Ramos (cell line): ENCODE data around the gene IGF1R.
"Not testable (repeated sequence)": the region's sequence is repeated elsewhere in the genome, so short reads cannot be mapped to it uniquely, and the experiment has no call there.

Experiments
- in situ Hi-C: fragments of 300-500 bp; cut with MboI; formaldehyde crosslinking; loops from one replicate; pipeline ENCODE4 v1.14.3; 2022; ENCODE audit warnings: low sequenced_read_pairs; ENCODE audit not compliant: unreplicated experiment

Gene IGF1R

DNA sequence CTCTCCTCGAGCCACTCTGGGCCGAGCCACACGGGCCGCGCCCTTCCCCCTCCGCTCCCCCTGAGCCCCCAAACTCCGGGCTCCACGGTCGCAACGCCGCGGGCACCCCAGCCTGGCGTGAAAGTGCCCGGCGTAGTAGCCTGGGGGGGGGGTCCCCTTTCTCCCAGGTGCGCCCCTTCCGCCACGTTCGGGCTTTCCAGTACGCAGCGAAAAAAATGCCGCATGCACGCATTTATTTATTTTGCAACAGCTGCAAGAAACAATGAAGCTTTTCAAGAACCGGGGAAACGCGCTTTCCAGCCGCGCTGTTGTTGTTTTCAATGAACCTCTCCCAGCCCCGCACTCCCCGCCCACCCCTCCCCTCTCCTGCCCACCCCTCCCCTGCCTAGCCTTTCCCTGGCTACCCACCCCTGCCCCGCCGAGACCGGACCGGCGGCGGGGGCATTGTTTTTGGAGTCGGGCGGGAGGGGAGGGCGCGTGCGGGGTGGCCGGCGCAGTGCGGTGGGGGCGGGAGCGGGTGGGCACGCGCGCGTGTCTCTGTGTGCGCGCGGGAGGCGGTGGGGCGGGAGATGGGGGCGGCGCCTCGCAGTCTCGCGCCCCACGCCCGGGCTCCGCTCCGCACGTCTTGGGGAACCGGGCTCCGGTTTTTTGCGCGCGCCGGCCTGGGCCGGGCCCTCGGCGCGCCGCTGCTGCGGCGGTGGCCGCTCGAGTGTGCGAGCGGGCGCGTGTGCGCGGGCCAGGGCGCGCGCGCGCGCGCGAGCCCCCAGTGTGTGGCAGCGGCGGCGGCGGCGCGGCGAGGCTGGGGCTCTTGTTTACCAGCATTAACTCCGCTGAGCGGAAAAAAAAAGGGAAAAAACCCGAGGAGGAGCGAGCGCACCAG, at the start of gene IGF1R:
TSS of gene IGF1R (plus strand) at position 766 of the 880 bp plus-strand sequence. CDS start 1,043 bp downstream, outside the sequence.
- in situ Hi-C loops = no loop called here

DNA sequence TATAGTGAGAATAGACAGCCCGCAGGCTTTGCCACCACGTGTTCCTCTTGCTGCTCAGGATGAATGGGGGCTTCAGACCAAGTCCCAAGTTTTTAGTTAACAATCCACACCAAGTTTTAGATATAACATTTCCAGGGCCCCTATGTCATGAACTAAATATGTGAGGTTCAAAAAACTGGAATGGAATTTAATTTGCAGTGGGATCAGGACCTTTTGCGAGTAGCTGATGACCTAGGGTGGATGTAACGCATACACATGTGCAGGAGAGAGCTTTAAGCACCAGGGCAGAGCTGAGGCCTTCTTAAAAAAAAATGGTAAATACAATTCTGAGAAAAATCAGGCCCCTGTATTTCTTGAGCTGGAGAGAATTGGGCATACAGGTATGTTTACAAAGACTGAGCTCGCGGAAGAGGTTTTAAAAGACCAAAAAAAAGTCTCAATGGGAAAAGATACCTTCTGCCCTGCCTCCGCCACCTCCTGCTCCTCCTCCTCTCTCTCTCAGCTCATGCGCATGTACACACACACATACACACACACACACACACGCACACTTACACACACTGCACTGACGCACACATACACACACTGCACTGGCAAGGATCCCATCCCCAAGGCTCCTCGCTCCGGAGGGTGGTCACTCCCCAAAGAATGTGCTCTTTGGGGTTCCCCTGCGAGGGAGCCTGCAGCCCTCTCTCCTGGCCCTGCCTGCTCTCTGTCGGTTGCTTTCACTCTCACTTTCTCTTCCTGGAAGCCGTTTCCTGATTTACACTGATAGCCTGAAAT, 48.2 kb upstream of the IGF1R start:
- in situ Hi-C loops = no loop called here

DNA sequence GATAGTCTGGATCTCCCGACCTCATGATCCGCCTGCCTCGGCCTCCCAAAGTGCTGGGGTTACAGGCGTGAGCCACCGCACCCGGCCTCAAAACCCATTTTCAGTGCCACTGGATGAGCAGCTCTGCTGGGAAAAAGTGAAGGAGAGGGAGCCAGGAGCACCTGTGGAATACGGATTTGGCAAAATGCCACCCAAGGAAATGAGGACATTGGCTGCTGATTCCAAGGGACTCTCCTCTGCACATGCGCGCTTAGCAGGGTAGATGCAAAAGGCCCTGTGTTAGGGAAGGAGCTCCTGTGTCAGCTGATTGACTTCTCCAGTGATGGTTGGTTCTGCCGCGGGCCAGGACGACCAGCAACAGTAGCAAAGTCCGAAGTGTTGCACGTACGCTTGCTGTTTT, 43.4 kb upstream of the IGF1R start:
- in situ Hi-C loops = no loop called here

DNA sequence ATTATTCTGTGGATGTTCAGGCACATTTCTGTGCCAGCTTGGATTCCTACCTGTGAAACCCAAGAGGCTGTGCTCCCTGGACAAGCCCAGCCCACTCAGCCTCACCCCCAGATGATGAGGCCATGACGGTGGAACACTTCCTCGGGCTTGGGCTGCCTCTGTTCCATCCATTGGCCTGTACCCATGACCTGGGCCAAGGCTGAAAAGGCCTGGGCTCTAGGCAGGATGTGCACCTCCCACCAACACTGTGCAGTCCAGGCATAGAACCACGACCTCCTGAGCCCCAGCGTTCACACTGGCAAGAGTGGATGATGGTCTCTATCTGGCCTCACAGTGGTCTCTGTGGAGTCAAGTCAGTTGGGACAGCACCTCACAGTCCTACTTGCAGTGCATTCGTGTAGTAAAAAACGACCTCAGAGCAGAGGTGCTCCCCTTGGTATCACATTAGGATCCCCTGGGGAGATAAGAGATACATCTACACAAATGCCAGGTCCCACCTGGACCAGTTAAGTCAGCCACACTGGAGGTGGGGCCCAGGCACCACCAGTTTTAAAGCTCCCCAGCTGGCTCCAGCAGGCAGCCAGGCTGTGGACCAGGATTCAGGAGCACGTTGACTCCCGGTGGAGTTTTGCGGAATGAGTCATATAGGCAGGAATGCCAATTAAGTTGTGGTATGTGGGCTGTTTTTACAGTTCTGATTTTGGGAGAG, 39.0 kb upstream of the IGF1R start:
- in situ Hi-C loops = no loop called here

DNA sequence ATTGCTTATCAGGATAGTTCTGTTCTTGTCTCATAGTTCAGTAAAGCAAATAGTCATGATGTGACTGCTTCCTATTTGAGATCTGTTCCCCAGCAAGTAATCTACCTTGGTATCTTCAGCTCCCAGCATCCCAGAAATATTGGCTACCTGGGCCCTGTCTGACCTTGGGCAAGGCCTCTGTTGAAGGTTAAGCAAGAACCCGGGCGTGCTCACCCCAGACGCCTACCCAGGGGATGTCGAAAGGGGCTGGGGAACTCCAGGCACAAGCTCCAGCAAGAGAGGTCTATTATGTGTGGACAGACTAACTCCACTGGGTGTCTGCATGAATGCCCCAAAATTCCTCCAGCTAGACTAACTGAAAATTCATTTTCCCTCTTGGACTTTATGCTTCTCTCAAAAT, 37.3 kb upstream of the IGF1R start:
- in situ Hi-C loops = no loop called here

DNA sequence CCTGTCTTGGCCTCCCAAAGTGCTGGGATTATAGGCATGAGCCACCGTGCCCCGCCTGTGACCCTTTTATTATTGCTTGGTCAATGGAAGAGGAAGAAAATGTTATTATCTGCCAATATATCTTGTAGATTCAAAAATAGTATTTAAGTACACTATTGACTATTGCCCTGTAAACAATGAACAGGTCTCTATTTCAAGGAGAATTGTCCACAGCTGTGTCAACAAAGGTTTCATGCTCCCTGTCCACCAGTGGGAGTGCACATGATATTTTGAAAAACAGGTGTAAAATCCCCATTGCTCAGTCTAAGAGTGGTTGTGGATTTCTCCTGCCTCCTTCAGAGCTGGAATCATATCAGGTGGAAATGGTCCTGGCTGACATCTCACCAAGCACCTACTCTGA, 36.5 kb upstream of the IGF1R start:
- in situ Hi-C loops = no loop called here

DNA sequence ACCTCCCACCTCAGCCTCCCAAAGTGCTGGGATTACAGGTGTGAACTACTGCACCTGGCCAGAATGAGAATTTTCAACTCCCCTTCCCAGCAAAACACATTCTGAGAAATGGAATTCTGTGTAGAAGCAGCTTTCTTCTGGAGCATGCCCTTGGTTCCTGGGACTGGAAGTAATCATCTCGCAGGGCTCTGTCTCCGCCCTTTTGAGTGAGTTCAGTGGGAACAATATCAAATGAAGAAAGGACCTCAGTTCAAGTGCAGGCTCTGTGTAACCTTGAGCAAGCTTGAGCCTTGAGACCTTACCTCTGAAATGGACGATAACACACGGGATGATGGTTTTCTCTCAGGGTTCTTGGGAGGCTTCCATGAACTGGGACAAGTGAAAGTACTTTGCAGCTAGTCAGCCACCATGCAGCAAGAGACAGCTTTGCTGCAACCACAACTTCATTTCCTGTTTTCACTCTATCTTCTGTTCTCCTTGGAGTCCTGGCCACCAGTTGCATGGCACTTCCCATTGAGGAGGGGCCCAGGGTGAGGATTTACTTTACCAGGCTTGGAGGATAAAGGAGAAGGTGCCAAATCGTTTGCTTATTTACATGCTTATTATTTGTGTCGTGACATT, 35.7 kb upstream of the IGF1R start:
- in situ Hi-C loops = no loop called here

DNA sequence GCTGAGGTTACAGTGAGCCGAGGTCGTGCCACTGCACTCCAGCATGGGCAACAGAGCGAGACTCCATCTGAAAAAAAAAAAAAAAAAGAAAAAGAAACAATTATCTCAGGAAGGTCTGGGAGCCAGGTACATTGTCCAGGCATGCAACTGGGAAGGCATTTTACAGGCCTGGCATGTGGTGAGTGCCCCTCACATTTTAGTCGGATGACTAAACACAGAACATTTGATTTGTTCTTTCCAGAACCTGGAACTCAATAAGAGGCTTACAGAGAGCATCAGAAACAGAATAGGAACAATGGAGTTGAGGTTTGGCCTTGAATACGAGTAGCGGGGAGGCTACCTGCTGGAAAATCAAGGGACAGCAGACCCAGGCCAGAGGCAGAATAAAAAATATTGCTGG, 33.7 kb upstream of the IGF1R start:
- in situ Hi-C loops = no loop called here

DNA sequence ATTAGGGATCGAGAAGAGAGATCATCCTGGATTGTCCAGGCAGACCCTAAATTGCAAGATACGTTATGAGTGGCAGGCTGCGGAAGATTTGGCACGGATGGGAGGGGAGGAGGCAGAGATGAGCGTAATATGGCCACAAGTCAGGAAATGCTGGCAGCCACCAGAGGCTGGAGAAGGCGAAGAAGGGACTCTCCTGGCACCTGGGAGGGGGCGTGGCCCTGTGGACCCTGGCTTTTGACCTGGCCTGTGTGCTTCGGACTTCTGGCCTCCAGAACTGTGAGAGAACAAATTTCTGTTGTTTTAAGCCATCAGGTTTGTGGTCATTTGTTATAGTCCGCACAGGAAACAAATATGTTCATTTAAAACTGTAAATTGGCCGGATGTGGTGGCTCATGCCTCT, 31.9 kb upstream of the IGF1R start:
- in situ Hi-C loops = no loop called here

DNA sequence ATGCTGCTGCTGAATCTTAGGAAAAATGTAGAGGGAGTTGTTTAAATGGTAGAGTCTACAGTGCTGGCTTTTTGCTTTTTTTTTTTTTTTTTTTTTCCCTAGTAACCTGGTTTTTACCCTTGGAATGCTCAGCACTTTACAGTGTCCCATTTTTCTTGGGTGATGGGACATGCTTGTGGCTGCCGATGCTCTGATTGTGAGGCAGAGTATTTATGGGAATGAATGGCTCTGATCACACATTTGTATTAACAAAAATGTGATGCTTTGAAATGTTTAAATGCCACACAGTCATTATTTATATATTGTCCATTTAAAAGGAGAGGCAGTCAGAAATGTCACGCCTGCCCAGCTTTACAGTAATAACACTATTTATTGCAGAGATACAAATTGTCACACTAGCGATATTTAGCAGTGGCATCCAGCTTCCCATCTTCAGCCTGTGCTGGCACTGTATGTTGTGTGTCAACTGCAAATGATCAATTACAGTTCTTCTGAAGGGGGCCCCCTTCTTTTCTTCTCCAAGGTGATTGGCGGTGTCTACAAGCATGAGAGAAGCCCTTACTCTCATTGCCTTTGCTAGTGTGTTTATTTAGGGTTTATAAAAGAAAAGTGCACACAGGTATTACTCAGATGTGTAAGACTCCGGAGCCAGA, 30.9 kb upstream of the IGF1R start:
- in situ Hi-C loops = no loop called here

DNA sequence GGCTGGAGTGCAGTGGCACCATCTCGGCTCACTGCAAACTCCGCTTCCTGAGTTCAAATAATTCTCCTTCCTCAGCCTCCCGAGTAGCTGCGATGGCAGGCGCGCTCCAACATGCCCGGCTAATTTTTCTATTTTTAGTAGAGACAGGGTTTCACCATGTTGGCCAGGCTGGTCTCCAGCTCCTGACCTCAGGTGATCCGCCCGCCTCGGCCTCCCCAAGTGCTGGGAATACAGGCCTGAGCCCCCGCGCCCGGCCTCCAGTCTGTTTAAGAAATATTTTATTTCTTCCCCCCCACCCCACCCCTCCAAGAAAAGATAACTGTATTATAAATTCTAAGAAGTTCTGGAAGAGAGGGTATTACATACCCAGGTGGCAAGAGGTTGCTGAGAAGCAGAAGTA, 29.8 kb upstream of the IGF1R start:
- in situ Hi-C loops = not testable (repeated sequence)

DNA sequence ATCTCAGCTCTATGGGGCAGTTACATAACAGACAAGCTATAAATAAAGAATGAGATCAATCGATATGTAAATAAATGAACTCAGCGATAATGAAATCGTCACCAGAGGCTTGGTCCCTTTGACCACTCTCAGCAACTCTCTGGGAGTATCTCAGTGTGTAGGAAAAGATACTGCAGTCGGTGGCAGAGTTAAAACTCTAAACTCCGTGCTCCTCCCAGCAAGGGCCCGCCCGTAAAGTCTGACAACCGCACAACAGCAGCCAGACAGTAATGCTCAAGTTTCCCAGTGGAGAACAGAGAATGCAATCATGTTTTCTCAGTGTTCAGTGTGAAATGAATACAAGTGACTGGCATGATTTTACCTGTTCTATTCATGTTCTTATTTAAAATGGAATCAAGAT, 28.3 kb upstream of the IGF1R start:
- in situ Hi-C loops = no loop called here

DNA sequence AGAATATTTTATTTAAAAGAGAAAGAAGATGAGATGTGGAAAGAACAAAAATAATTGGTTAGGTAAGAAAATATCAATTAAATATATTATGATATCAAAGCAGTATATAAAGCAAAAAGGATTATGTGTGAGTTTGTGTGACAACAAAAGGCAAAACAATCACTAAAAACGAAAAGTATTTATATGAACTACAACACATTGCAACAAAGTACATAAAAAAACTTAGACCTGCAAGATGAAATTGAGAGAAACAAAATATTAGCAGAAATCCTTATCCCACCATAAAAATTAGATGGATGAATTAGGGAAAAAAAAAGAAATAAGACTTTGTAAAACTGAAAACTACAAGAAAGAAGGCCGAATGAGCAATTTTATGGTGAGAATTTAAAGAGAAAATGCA, 27.3 kb upstream of the IGF1R start:
- in situ Hi-C loops = no loop called here

DNA sequence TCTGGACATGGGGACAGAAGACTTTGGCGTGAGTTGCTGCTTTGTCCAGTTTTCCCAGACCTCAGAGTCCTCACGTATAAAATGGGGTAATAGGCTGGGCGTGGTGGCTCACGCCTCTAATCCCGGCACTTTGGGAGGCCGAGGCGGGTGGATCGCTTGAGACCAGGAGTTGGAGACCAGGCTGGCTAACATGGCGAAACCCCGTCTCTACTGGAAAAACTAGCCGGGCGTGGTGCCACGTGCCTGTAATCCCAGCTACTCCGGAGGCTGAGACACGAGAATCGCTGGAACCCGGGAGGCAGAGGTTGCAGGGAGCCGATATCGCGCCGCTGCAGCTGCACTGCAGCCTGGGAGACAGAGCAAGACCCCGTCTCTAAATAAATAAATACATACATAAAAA, 22.7 kb upstream of the IGF1R start:
- in situ Hi-C loops = no loop called here

DNA sequence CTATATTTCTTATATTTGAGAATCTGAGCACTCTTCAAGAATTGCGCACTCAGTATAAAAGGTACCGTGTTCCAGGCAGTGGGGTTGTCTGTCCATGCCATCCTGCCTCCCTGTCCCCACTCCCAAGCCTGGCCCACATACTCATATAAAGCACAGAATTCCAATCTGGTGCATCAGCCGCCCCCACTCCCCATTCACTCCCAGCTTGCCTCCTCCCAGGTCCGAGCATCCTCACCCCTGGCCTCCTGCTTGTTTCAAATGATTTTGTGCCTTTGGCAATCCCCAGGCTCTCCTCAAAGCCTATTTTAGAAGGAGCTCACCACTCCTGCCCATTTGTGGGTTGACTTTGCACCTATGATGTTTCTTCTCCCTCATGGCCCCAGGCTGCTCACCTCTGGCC, 22.2 kb upstream of the IGF1R start:
- in situ Hi-C loops = no loop called here

DNA sequence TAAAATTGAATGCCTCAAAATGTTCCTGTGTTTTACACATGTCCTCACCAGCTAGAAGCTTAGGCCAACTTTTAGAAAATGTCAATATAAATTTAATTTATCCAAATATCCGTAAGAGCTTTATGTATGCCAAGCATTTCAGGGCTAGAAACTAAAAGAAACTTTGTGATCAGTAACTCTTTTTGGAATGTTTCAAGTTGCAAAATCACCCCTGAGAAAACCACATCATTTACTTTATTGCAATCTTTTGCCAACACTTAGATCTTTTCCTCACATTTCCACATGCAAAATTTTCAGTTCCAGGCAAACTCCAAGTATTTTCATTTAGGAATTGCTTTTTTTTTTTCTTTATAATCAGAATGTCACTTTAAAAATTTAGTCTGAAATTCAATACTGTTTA, 20.1 kb upstream of the IGF1R start:
- in situ Hi-C loops = no loop called here

DNA sequence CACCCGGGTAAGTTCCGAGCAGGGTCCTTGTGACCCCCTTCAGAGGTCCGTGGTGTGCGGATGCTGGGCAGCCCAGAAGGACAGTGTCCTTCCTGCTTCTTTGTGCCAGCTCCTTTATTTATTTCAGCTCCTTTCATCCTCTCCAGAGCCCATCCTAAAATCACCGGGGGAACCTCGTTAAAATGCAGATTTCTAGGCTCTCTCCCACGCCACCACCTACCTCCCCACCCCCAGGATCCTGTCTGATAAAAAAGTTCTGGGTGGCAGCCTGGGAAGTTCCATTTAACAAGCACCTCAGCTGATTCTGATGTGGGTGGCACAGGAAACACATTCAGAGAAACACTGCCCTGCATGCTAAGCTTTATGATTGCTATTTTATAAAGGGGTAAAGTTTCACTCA, 12.5 kb upstream of the IGF1R start:
- in situ Hi-C loops = no loop called here

DNA sequence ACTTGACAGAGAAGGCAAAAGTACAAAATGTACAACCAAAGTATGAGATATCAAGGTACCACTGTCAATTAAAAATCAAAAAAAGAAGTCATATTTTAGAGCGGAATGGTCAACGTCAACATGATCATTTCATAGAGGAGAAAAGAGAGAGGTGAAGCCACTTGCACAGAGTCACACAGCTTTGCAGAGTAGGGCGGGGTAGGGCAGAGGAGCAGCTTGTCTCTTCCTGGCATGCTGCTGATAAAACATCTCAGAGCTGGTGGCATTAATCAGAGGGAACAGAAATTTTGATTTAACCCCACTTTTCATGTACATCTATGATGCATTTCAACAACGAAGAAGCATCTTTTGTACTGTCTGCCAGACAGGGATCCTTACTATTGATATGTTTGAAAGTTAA, 5.2 kb upstream of the IGF1R start:
- in situ Hi-C loops = no loop called here

DNA sequence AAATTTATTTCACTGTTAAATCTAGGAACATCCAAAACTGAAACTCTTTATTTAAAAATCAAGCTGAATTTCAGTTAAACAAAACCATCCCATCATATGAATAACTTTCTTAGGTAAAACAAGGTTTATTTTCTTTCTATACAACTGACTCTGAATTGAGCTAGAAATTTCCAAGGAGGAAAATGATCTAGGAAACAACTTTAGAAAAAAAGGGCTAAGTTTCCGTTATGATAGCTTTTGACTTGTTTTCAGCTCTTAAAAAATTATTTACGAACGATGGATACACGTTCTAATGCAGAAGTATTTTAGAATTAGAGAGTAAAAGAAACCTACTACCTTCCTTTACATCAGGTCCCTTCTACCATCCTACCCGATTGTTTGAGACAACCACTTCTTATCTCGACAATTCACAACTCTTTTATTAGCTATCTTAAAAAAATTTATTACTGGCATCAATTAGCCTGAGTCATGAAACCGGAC, 1.8 kb upstream of the IGF1R start:
- in situ Hi-C loops = no loop called here
